Osteocyte (in vitro differentiated cells): Measurements from ENCODE around the gene SP2. TPM values are rescaled to one million over a fixed set of nuclear protein-coding genes. Genes with fewer than 3 reads are reported as not detected.

Experiments used
- DNase-seq: peaks from one replicate; pipeline ENCODE4 v3.0.0; 2021; ENCODE audit warnings: mixed read lengths; ENCODE audit not compliant: unreplicated experiment; ENCODE audit errors: extremely low spot score
- H3K27ac Mint-ChIP-seq: one replicate; pipeline ENCODE4 v1.8.0; 2021; ENCODE audit warnings: mild to moderate bottlenecking, mixed read lengths; ENCODE audit not compliant: unreplicated experiment
- H3K27me3 Mint-ChIP-seq: one replicate; pipeline ENCODE4 v1.8.0; 2021; ENCODE audit warnings: mixed read lengths; ENCODE audit not compliant: unreplicated experiment
- H3K36me3 Mint-ChIP-seq: one replicate; pipeline ENCODE4 v1.8.0; 2021; ENCODE audit warnings: mixed read lengths; ENCODE audit not compliant: unreplicated experiment
- H3K4me1 Mint-ChIP-seq: one replicate; pipeline ENCODE4 v1.8.0; 2021; ENCODE audit warnings: mixed read lengths; ENCODE audit not compliant: unreplicated experiment
- H3K4me3 Mint-ChIP-seq: one replicate; pipeline ENCODE4 v1.8.0; 2021; ENCODE audit warnings: mild to moderate bottlenecking, moderate library complexity, mixed read lengths; ENCODE audit not compliant: unreplicated experiment
- H3K9me3 Mint-ChIP-seq: one replicate; pipeline ENCODE4 v1.8.0; 2021; ENCODE audit warnings: mixed read lengths; ENCODE audit not compliant: unreplicated experiment
- total RNA-seq: library from RNA; stranded (reverse); gene quantifications from 2 replicates; pipeline ENCODE4 v1.2.1, GENCODE V29; 2021
- TF ChIP-seq, protein P1 (sequence below): fragments of 200-600 bp; sonication (generic); IDR thresholded peaks from 2 replicates; pipeline ENCODE4 v1.5.0; 2021; ENCODE audit warnings: antibody characterized with exemption, mild to moderate bottlenecking, moderate library complexity

Gene SP2
- total RNA-seq, 1 donor from 2014 or later = 19.9 TPM

DNA sequence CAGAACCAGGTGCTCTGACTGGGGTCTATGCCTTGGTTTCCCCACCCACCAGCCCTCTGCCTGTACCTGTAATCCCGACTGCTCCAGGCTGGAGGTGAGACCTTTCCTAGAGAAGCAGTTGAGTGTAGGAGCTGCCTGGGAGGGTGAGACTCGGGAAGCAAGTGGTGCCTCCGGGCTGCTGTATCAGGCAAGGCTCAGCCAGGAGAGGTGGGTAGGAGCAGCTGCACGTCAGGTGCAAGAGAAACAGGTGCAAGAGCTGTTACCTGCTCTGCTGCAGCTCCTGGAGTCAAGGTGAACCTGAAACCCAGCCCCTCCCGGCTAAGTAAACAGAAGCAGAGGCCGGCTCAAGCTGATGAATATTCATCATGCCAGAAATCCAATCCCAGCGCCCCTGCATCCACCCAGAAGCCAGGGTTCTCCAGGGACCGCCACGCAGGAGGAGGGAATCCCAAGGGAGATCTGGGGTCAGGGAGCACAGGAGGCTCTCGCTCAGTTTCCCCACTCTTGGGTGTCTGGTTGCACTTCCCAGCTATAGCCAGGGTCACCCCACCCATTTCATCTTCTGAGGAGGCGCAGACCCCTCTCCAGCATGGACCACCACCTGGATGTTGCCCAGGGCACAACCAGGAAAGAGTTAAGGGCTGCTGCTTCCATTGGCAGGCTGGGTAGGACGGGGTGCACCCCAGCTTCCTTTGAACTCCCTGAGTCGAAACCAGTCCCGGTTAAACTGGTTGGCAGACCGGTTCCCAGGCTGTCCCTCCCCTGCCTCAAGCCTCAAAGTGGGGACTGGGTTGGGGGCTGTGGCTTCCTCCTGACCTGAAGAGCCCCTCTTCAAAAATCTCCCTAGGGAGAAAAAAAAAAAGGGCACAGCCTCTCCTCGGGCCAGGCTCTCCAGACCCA, 61.8 kb downstream of the SP2 start, which contains the start of gene PRR15L:
Gene PRR15L, minus strand, starts transcription at position 293 of the 900 bp plus-strand sequence. CDS start 4,649 bp downstream, outside the sequence.
- Mint-ChIP-seq H3K4me1 (peaks cover 2% of the 10 kb centered on the region), H3K27ac (no peak within 1 kb of the TSS), H3K4me3 (no peak within 1 kb of the TSS), H3K36me3 (no peaks in the 10 kb centered on the region), H3K27me3 (no peaks in the 10 kb centered on the region), H3K9me3 (peaks cover 7% of the 10 kb centered on the region)
- no peak for DNase-seq
- TF ChIP-seq, protein P1, sequence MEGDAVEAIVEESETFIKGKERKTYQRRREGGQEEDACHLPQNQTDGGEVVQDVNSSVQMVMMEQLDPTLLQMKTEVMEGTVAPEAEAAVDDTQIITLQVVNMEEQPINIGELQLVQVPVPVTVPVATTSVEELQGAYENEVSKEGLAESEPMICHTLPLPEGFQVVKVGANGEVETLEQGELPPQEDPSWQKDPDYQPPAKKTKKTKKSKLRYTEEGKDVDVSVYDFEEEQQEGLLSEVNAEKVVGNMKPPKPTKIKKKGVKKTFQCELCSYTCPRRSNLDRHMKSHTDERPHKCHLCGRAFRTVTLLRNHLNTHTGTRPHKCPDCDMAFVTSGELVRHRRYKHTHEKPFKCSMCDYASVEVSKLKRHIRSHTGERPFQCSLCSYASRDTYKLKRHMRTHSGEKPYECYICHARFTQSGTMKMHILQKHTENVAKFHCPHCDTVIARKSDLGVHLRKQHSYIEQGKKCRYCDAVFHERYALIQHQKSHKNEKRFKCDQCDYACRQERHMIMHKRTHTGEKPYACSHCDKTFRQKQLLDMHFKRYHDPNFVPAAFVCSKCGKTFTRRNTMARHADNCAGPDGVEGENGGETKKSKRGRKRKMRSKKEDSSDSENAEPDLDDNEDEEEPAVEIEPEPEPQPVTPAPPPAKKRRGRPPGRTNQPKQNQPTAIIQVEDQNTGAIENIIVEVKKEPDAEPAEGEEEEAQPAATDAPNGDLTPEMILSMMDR = no peak

DNA sequence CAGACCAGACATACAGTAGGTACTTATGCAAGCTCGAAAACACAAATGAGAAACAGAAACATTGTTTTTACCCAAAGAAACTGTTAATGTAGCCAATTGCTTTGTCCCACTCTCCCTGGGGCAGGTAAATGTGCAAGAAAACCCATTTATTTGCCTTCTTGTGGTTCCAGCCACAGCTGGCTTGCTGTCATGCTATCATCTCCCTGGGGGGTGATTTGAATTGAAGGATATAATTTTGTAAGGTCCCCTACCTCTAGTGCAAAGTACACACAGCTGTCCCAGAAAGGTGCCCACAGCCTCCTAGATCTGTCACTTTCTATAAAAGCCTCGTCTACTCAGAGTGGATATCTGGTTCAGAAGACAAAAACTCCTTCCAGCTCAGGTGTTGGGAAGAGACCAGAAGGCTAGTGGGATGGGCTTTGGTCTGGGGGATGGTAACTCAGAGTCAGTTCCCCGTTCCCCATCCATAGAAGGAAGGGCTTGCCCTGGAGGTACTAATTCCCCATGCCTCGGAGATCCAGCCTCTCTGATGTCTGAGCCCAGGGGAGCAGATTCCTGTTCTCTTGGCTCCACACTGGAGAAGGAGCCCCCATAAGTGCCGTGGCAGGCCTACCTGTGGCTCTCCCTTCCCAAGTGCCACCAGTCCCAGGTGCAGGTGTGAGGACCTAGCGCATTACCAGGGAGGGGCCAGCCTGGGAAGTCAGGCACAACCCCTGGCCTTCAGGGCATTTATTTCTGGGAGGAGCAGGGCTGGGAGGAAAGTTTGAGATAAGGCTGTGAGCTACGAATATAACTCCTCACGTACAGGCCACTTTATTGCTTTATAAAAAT, 64.0 kb downstream of the SP2 start:
- Mint-ChIP-seq H3K27me3 (peaks cover 2% of the 10 kb centered on the region), H3K9me3 (peaks cover 7% of the 10 kb centered on the region), H3K4me1 (peaks cover 2% of the 10 kb centered on the region), H3K36me3 (no peaks in the 10 kb centered on the region), H3K4me3 (no peak overlapping the region), H3K27ac (no peak overlapping the region)
- TF ChIP-seq, protein P1 = no peak
- no peak for DNase-seq

DNA sequence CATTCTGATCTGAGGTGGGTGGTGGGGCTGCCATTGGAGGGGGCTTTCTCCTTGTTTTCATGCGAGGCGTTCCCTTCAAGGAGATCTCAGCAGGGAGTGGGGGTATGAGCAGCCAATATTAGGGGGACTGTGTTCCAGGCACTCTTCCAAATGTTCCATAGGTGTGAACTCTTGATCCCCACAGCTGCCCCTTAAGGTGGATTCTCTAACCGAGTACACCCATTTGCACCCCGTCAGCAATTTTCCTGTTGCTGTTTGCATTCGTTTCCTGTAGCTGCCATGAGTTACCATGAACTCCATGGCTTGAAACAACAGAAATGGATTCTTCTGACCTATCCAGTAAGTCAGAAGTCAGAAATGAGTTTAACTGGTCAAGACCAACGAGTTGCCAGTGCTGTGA, 65.4 kb downstream of the SP2 start:
- Mint-ChIP-seq H3K4me3 (no peak overlapping the region), H3K9me3 (peaks cover 7% of the 10 kb centered on the region), H3K4me1 (peaks cover 7% of the 10 kb centered on the region), H3K27me3 (peaks cover 2% of the 10 kb centered on the region), H3K27ac (no peak overlapping the region), H3K36me3 (no peaks in the 10 kb centered on the region)
- DNase-seq = no peak
- TF ChIP-seq, protein P1 = no peak

DNA sequence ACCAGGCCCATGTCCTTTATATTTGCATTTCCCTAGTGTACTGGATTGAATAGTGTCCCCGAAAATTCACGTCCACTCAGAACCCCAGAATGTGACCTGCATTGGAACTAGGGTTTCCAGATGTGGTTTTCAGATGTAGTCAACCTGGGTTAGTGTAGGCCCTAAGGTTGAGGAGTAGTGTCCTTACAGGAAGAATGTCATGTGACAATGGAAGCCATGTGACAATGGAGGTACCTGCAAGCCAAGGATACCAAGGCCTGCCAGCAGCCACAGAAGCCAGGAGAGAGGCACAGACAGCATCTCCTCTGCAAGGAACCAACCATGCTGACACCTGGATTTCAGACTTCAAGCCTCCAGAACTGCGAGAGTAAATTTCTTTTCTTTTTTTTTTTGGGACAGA, 66.9 kb downstream of the SP2 start:
- Mint-ChIP-seq H3K36me3 (no peaks in the 10 kb centered on the region), H3K27me3 (peaks cover 2% of the 10 kb centered on the region), H3K4me3 (no peak overlapping the region), H3K9me3 (peaks cover 7% of the 10 kb centered on the region), H3K4me1 (peaks cover 9% of the 10 kb centered on the region), H3K27ac (no peak overlapping the region)
- DNase-seq = no peak
- TF ChIP-seq, protein P1 = no peak

DNA sequence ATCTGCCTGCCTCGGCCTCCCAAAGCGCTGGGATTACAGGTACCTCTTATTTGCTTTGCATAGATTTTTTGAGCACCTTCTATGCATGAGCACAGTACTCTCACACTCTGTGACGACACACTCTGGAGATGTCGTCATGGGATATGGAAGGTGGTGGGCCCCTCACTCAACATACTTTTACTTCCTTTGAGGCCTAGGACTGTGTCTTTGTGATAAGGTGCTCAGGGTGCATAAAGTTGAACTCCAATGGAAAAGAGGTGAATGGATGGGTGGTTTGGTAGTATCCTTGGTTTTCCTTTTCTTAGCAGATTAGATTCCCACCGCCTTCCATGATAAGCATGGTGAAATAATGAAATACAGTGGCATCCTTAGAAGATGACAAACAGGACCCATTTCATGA, 68.8 kb downstream of the SP2 start:
- peaks cover 2% of the 10 kb centered on the region for H3K27me3 Mint-ChIP-seq
- H3K27ac Mint-ChIP-seq = no peak overlapping the region
- peaks cover 13% of the 10 kb centered on the region for H3K4me1 Mint-ChIP-seq
- H3K36me3 Mint-ChIP-seq = no peaks in the 10 kb centered on the region
- TF ChIP-seq, protein P1 = no peak
- peaks cover 7% of the 10 kb centered on the region for H3K9me3 Mint-ChIP-seq
- no peak overlapping the region for H3K4me3 Mint-ChIP-seq
- DNase-seq = no peak
